Skin of body (tissue), 2 donors: ENCODE measurements around the gene BCL2L14. TPM values are rescaled to one million over a fixed set of nuclear protein-coding genes. Genes with fewer than 3 reads are reported as not detected.

Experiments
- DNase-seq: peaks from one replicate; lab custom pipeline; 2025; lab: John Stamatoyannopoulos, UW
- total RNA-seq: library from RNA; depleted of rRNA; stranded (reverse); fragments of >200 nt; gene quantifications from one replicate; pipeline ENCODE4 v1.2.3, GENCODE V29; 2014

BCL2L14 gene
- total RNA-seq, 1 donor from 2014 or later = not detected

GRCh38 chr12:12054993-12055392, 15.7 kb upstream of the BCL2L14 start:
- no peak for DNase-seq

DNA sequence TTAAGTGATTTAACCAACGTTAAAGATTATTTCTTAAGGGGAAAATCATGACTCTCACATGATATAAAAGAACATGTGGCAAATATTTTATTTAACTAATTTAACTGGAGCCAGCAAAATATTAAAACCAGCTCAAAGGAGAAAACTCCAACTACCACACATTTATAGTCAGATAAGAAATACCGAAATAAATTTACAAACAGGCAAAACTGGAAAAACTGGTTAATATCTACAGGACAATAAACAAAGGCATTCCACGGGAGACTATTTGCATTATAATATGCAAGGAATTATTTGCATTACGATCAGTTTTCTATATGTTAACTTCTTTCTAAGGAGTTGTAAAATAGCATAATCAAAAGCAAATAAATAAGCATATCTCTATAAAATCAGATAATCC, 13.8 kb upstream of the BCL2L14 start:
- DNase-seq = no peak

DNA sequence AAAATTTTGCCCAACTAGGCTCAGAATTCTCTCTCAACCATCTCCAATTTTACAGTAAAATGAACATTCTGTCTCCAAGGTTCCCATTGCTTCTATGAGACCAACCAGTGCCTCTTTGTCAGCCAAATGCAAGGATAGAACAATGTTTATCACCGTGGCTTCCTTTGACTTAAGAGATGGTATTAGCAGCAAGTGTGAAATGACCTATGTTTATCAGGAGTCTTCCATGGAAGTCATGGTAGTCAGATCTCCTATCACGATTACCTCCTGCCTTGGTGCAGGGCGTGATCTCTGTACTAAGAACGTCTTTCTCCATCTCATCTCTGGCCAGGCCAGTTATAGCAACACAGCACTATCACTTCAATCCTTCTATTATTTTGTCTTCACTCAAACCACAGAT, 6.1 kb upstream of the BCL2L14 start:
- DNase-seq = no peak

DNA sequence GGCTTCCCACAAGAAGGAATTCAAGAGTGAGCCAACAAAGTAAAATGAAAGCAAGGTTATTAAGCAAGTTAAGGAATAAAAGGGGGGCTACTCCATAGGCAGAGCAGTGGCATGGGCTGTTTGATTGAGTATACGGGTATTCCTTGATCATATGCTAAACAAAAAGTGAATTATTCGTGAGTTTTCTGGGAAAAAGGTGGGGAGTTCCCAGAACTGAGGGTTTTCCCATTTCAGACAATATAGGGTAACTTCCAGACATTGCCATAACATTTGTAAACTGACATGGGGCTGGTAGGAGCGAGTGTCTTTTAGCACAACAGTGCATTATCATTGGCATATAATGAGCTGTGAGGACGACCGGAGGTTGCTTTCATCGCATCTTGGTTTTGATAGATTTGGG, 2.0 kb upstream of the BCL2L14 start:
- DNase-seq = no peak

DNA sequence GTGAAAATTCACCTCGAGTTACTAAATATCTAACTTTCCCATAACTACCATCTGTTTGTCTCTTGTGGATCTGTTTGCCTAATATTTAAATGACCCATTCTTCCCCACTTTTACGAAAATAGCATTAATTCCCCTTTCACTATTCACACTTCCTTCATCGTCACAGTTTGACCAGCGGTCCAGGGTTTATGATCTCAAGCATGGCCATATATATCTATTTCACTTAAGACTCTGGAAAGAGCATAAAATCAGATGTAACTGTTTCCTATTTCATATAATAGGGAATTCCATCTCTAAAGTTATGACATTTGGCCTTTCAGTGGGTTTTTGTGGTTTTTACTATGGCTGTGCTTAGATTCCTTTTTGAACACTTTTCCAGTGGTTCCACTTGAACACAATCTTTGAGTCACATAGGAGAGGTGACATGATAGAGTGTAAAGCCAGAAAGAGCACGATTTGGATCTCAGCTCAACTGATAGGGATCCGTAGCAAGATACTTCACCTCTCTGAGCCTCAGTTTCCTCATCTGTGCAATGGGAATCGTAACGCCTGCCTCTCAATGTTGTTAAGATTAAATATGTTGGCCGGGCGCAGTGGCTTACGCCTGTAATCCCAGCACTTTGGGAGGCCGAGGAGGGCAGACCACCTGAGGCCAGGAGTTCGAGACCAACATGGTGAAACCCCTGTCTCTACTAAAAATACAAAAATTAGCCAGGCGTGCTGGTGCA, 754 bp upstream of the BCL2L14 start:
- no peak for DNase-seq

GRCh38 chr12:12072064-12072760, 1.5 kb downstream of the BCL2L14 start:
- DNase-seq = no peak

- no peak for DNase-seq
Measured at GRCh38 chr12:12079291-12079690, 8.6 kb downstream of the BCL2L14 start.

- DNase-seq = peak; percentile 12
Measured at GRCh38 chr12:12081836-12082497, 11.2 kb downstream of the BCL2L14 start.

GRCh38 chr12:12083688-12084087, 12.9 kb downstream of the BCL2L14 start:
- DNase-seq = no peak

DNA sequence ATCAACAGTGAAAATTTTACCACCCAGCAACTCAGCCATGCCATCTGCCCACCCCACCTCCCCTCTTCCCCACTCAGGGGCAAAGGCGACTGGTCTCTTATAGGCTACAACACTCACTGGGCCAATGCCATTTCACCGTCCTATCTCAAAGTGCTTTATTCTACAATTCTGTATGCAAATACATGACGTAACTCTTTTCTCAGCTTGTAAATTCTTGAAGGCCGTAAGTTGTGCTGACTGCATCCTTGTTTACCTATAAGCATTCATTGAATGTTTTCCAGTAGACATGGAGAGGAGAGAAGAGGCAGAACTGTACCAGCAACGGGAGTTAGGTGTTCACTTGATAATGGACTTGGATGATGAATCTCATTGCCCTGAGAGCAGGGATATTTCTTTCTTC, 15.6 kb downstream of the BCL2L14 start:
- no peak for DNase-seq

DNA sequence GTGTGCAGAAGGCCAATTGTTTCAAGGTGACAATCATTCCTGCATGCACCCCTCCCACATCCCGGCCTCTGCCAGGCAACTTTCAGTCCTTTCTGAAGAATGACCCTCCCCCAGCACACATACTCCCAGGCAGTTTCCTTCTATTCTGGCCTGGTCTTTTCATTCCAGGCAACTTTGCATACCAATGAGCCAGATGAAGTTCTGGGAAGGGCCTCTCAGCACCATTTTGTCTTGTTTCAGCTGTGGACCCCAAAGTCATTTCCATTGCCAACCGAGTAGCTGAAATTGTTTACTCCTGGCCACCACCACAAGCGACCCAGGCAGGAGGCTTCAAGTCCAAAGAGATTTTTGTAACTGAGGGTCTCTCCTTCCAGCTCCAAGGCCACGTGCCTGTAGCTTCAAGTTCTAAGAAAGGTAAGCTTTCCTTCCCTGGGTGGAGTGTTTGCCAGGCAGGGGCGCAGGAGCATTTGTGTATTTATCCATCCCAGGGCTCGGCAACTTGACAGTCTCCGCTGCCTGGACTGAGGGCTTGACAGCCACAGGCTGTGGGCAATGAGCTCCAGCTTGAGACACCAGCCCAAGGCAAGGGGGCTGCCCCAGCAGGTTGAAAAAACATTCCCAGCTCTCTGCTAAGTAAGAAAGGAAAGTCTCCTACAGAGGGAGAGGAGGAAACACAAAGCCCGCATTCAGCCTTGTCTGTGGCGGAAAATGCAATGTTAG, 16.4 kb downstream of the BCL2L14 start:
- no peak for DNase-seq

- DNase-seq = no peak
Measured at GRCh38 chr12:12087693-12088034, 16.9 kb downstream of the BCL2L14 start.

DNA sequence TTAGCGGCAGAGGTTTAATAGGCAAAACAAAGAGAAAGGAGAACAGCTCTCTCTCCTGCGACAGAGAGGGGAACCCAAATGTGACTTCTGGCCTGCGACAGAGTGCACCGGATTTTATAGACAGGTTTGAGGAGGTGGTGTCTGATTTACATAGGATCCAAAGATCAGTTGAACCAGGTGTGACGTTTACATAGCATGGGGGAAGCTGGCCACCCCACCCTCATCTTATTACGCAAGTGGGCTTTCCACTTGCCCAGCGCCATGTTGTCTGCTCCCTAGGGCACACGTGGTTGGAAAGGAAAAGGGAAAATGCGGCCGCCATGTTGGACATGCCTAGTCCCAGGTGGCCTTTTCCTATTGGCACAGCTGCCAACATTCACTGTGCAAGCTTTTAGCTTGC, 17.4 kb downstream of the BCL2L14 start:
- no peak for DNase-seq

GRCh38 chr12:12088761-12089160, 18.0 kb downstream of the BCL2L14 start:
- DNase-seq = no peak

GRCh38 chr12:12091071-12091470, 20.3 kb downstream of the BCL2L14 start:
- no peak for DNase-seq

- no peak for DNase-seq
Measured at GRCh38 chr12:12091977-12092663, 21.4 kb downstream of the BCL2L14 start.

- DNase-seq = no peak
Measured at GRCh38 chr12:12094481-12094880, 23.7 kb downstream of the BCL2L14 start.

- DNase-seq = no peak
Measured at GRCh38 chr12:12095021-12095420, 24.3 kb downstream of the BCL2L14 start.

GRCh38 chr12:12097891-12098690, 27.4 kb downstream of the BCL2L14 start:
- peak; percentile 24 for DNase-seq

DNA sequence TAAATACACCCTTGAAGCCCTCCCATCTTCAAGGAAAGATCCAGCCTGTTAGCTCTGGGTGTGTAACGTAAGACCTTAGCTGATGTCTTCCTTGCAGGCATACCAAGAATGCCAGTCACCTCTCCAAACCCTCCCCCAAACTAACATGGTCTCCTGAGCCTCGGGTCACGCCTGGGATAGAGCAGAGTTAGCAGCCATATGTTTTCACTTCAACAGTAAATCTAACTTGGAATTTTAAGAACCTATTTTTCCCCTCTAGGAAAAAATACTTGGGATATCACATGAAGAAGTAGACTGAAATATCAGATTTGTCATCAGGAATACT, 27.9 kb downstream of the BCL2L14 start:
- DNase-seq = no peak

- no peak for DNase-seq
Measured at GRCh38 chr12:12099102-12099501, 28.4 kb downstream of the BCL2L14 start.
